MM.1S (cell line): Measurements from ENCODE around the gene WDR62.
"Not testable (repeated sequence)": the region's sequence is repeated elsewhere in the genome, so short reads cannot be mapped to it uniquely, and the experiment has no call there.

Experiments
- DNase-seq: peaks from one replicate; pipeline ENCODE4 v3.0.0-alpha.2; 2015
- H2AFZ ChIP-seq: fragments of 300-600 bp; sonication (generic); 2 replicates; pipeline ENCODE4 v1.6.0; 2016; ENCODE audit warnings: antibody characterized with exemption, low read length
- H3F3A ChIP-seq: fragments of 300-600 bp; sonication (generic); 2 replicates; pipeline ENCODE4 v1.6.1; 2016; ENCODE audit warnings: mild to moderate bottlenecking, antibody characterized with exemption, low read length, moderate library complexity, mixed read lengths; ENCODE audit not compliant: insufficient read depth
- H3K27ac ChIP-seq: fragments of 300-600 bp; sonication (generic); 2 replicates; pipeline ENCODE4 v1.5.1; 2016; ENCODE audit warnings: mild to moderate bottlenecking, low read length
- H3K27me3 ChIP-seq: fragments of 300-600 bp; sonication (generic); replicated peaks from 2 replicates; pipeline ENCODE4 v1.6.0; 2016; ENCODE audit warnings: low read length; ENCODE audit not compliant: insufficient read depth
- H3K36me3 ChIP-seq: fragments of 300-600 bp; sonication (generic); replicated peaks from 2 replicates; pipeline ENCODE4 v1.6.1; 2016; ENCODE audit warnings: mild to moderate bottlenecking, low read length, mixed read lengths; ENCODE audit not compliant: insufficient read depth
- H3K4me1 ChIP-seq: fragments of 300-600 bp; sonication (generic); 2 replicates; pipeline ENCODE4 v1.6.1; 2016; ENCODE audit warnings: low read length, mixed read lengths
- H3K4me2 ChIP-seq: fragments of 300-600 bp; sonication (generic); 2 replicates; pipeline ENCODE4 v1.6.0; 2016; ENCODE audit warnings: low read depth, low read length
- H3K4me3 ChIP-seq: fragments of 300-600 bp; sonication (generic); 2 replicates; pipeline ENCODE4 v1.5.1; 2016; ENCODE audit warnings: low read length, mixed read lengths
- H3K79me2 ChIP-seq: fragments of 300-600 bp; sonication (generic); 2 replicates; pipeline ENCODE4 v1.6.1; 2016; ENCODE audit warnings: mixed run types, low read length, mixed read lengths
- H3K9ac ChIP-seq: fragments of 300-600 bp; sonication (generic); 2 replicates; pipeline ENCODE4 v1.6.1; 2016; ENCODE audit warnings: low read length, mixed read lengths
- H3K9me2 ChIP-seq: fragments of 300-600 bp; sonication (generic); replicated peaks from 2 replicates; pipeline ENCODE4 v1.6.1; 2016; ENCODE audit warnings: mild to moderate bottlenecking, low read length, mixed read lengths; ENCODE audit not compliant: insufficient read depth
- H3K9me3 ChIP-seq: fragments of 300-600 bp; sonication (generic); replicated peaks from 2 replicates; pipeline ENCODE4 v1.6.1; 2016; ENCODE audit warnings: mild to moderate bottlenecking, low read length, mixed read lengths; ENCODE audit not compliant: insufficient read depth
- H4K20me1 ChIP-seq: fragments of 300-600 bp; sonication (generic); 2 replicates; pipeline ENCODE4 v1.6.1; 2016; ENCODE audit warnings: mild to moderate bottlenecking, low read length, moderate library complexity, mixed read lengths; ENCODE audit not compliant: insufficient read depth
- EZH2 ChIP-seq: fragments of 300-600 bp; sonication (generic); optimal IDR thresholded peaks from 2 replicates; pipeline ENCODE3; 2017; ENCODE audit warnings: low read depth, mild to moderate bottlenecking, antibody characterized with exemption, low read length, mixed read lengths
- EZH2phosphoT487 ChIP-seq: fragments of 300-600 bp; sonication (generic); IDR thresholded peaks from 2 replicates; pipeline ENCODE4 v1.6.1; 2018; ENCODE audit warnings: antibody characterized with exemption, low read length
- TF ChIP-seq, protein P1 (sequence below): fragments of 300-600 bp; sonication (generic); IDR thresholded peaks from 2 replicates; pipeline ENCODE4 v1.5.1; 2016; ENCODE audit warnings: antibody characterized with exemption, low read length, mixed read lengths

The WDR62 gene

DNA sequence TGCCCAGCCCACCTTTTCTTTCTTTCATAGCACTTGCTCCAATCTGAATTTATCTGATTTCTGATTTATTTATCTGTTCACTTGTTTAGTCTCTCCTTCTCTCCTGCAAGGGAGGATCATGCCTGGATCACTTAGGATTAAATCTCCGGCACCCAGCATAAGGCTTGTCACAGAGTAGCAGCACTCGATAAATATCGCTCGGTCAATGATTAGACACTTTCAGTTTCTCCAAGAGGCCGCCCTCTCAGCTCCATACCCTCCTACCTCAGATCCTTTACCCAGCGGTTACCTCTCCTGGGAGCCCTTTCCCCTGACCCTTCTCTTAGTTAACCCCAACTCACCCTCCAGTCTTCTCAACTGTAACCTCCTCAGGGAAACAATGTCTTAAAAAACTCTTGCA lies 23.4 kb upstream of the WDR62 start:
- no peaks in the 10 kb centered on the region for H3K9me3 ChIP-seq
- no peak overlapping the region for H3K4me3 ChIP-seq
- H3K9ac ChIP-seq: no peak overlapping the region
- no peaks in the 10 kb centered on the region for H4K20me1 ChIP-seq
- no peaks in the 10 kb centered on the region for H3K9me2 ChIP-seq
- no peak for TF ChIP-seq EZH2
- TF ChIP-seq, protein P1, sequence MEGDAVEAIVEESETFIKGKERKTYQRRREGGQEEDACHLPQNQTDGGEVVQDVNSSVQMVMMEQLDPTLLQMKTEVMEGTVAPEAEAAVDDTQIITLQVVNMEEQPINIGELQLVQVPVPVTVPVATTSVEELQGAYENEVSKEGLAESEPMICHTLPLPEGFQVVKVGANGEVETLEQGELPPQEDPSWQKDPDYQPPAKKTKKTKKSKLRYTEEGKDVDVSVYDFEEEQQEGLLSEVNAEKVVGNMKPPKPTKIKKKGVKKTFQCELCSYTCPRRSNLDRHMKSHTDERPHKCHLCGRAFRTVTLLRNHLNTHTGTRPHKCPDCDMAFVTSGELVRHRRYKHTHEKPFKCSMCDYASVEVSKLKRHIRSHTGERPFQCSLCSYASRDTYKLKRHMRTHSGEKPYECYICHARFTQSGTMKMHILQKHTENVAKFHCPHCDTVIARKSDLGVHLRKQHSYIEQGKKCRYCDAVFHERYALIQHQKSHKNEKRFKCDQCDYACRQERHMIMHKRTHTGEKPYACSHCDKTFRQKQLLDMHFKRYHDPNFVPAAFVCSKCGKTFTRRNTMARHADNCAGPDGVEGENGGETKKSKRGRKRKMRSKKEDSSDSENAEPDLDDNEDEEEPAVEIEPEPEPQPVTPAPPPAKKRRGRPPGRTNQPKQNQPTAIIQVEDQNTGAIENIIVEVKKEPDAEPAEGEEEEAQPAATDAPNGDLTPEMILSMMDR: no peak
- no peak for TF ChIP-seq EZH2phosphoT487
- H2AFZ ChIP-seq: no peak overlapping the region
- H3F3A ChIP-seq: peaks cover 4% of the 10 kb centered on the region; the same call in 1 of the 2 replicates
- no peaks in the 10 kb centered on the region for H3K4me1 ChIP-seq
- no peaks in the 10 kb centered on the region for H3K79me2 ChIP-seq
- H3K27me3 ChIP-seq: no peaks in the 10 kb centered on the region
- no peak overlapping the region for H3K4me2 ChIP-seq
- no peak overlapping the region for H3K27ac ChIP-seq
- DNase-seq: no peak
- H3K36me3 ChIP-seq: no peaks in the 10 kb centered on the region

DNA sequence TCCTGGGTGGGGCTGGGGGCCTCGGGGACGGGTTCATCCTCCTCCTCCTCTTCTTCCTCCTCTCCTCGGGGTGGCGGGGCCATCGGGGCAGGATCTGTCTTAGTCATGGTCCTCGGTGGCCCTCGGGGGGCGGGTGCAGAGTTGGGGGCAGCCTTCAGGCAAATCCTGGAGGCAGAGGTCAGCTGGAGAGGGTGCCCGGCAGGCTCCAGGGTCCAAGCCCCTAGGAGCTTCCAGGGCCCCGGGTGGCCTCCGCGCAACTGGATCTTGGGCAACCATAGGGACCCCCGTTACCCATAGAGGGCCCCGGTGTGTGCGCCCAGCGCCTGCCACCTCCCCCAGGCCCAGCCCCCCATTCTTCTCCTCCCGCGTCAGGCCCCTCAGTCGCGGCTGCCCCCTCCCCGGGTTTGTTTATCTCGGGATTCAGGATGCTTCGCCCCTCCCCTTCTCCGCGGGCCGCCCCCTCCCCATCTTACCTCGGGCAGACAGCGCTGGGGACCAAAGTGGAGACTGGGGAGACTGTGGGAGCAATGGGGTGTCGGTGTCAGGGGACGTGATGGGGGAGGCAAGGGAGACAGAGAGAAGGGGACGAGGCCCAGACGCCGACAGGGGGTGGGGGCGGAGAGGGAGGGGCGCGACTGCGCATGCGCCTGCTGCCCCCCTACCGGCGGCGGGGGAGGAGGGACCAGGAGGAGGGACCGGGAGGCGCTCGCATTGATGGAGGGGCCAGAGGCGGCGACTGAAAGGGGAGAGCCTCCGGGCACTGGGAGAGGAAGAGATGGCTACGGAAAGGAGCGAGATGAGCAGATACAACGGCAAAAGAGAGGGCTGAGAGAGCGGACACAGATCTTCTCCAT lies 22.2 kb upstream of the WDR62 start, which contains the start of gene CLIP3:
CLIP3 (minus strand) TSS at position 623 of the 854 bp plus-strand sequence; CDS start at position 107, 516 bp downstream.
- TF ChIP-seq EZH2 (no peak), EZH2phosphoT487 (no peak)
- TF ChIP-seq, protein P1: no peak
- Histone ChIP-seq H3F3A (peaks cover 4% of the 10 kb centered on the region; the same call in 1 of the 2 replicates), H3K4me1 (no peaks in the 10 kb centered on the region), H3K9ac (no peak within 1 kb of the TSS), H2AFZ (no peak within 1 kb of the TSS), H3K4me3 (no peak within 1 kb of the TSS), H3K36me3 (no peaks in the 10 kb centered on the region), H3K9me2 (no peaks in the 10 kb centered on the region), H4K20me1 (no peaks in the 10 kb centered on the region), H3K9me3 (no peaks in the 10 kb centered on the region), H3K79me2 (no peaks in the 10 kb centered on the region), H3K27me3 (no peaks in the 10 kb centered on the region), H3K4me2 (no peak within 1 kb of the TSS), H3K27ac (no peak within 1 kb of the TSS)
- DNase-seq: no peak

DNA sequence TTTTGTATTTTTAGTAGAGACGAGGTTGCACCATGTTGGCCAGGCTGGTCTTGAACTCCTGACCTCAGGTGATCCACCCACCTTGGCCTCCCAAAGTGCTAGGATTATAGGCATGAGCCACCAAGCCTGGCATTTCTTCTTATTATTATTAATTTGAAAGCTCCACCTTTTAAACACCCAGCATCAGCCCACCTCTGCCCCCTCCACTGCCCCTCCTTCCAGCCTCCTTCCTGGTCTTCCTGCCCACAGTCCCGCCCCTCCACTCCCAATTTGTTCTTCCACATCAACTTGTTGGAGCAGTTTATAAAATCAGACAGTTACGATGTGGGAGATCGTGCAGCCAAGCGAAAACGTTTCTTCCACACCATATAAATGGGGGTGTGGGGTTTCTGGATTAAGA lies 14.2 kb upstream of the WDR62 start:
- Histone ChIP-seq H3K36me3 (no peaks in the 10 kb centered on the region), H3K27ac (no peak overlapping the region), H4K20me1 (no peaks in the 10 kb centered on the region), H3K4me3 (no peak overlapping the region), H3K27me3 (no peaks in the 10 kb centered on the region), H3K4me2 (no peak overlapping the region), H3K9me2 (no peaks in the 10 kb centered on the region), H3K79me2 (no peaks in the 10 kb centered on the region), H2AFZ (no peak overlapping the region), H3K9me3 (no peaks in the 10 kb centered on the region), H3K9ac (no peak overlapping the region), H3K4me1 (no peaks in the 10 kb centered on the region), H3F3A (no peaks in the 10 kb centered on the region)
- TF ChIP-seq, protein P1: no peak
- TF ChIP-seq EZH2phosphoT487 (no peak), EZH2 (no peak)
- DNase-seq: no peak

DNA sequence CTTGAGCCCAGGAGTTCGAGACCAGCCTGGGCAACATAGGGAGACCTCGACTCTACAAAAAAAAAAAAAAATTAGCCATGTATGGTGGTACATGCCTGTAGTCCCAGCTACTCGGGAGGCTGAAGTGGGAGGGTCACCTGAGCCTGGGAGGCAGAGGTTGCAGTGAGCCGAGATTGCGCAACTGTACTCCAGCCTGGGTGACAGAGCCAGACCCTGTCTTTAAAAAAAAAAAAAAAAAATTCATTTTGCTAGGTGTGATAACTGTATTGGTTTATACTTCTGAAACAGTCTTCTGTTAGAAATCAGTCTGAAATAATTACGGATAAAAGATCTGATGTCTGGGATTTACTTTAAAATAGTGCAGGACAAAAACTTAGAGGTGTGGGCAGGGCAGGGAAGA lies 13.6 kb upstream of the WDR62 start:
- not testable (repeated sequence) for H3K9me3 ChIP-seq, DNase-seq, H3K36me3 ChIP-seq, H3K79me2 ChIP-seq, H3K9ac ChIP-seq, H4K20me1 ChIP-seq, H3K4me2 ChIP-seq, H3K27me3 ChIP-seq, H2AFZ ChIP-seq, H3K27ac ChIP-seq, H3K9me2 ChIP-seq, H3F3A ChIP-seq, H3K4me3 ChIP-seq, H3K4me1 ChIP-seq
